Small intestine (tissue), 7 donors: ENCODE data around the gene DDX39B. TPM values are rescaled to one million over a fixed set of nuclear protein-coding genes. Genes with fewer than 3 reads are reported as not detected.
A peak's percentile ranks its signal among the peaks of the same experiment; 100 is the strongest.
"Not testable (repeated sequence)": the region's sequence is repeated elsewhere in the genome, so short reads cannot be mapped to it uniquely, and the experiment has no call there.

Experiments used
- DNase-seq, 2 donors: peaks; one replicate each; pipeline versions ENCODE4 v3.0.0 to v3.0.0-alpha.2; 2013
- FAIRE-seq: peaks from 2 replicates; lab custom pipeline; 2012; peaks lifted over from hg19 to GRCh38; lab: Jason Lieb, UNC
- H3K27ac ChIP-seq, 3 donors: one replicate each; pipeline ENCODE4 v1.5.1; 2013; ENCODE audit warnings: low read length in 2 of 3, mild to moderate bottlenecking in 2 of 3, control low read depth in 1 of 3, inconsistent platforms in 1 of 3, low read depth in 1 of 3, moderate library complexity in 1 of 3
- H3K27me3 ChIP-seq, 3 donors: one replicate each; pipeline ENCODE4 v1.6.1; 2013; ENCODE audit warnings: low read length in 3 of 3, inconsistent platforms in 1 of 3; ENCODE audit not compliant: control insufficient read depth in 3 of 3, insufficient read depth in 3 of 3
- H3K36me3 ChIP-seq, 3 donors: one replicate each; pipeline ENCODE4 v1.6.1; 2013; ENCODE audit warnings: low read length in 3 of 3, inconsistent platforms in 1 of 3, low read depth in 1 of 3, mild to moderate bottlenecking in 1 of 3, moderate library complexity in 1 of 3; ENCODE audit not compliant: control insufficient read depth in 3 of 3, insufficient read depth in 2 of 3
- H3K4me1 ChIP-seq, 3 donors: one replicate each; pipeline ENCODE4 v1.6.1; 2013; ENCODE audit warnings: low read length in 2 of 3, inconsistent platforms in 1 of 3, low read depth in 1 of 3, mild to moderate bottlenecking in 1 of 3, moderate library complexity in 1 of 3; ENCODE audit not compliant: control insufficient read depth in 3 of 3, insufficient read depth in 2 of 3
- H3K4me3 ChIP-seq, 3 donors: one replicate each; pipeline ENCODE4 v1.5.1; 2013; ENCODE audit warnings: low read length in 3 of 3, control low read depth in 1 of 3, inconsistent platforms in 1 of 3, low read depth in 1 of 3, mild to moderate bottlenecking in 1 of 3, moderate library complexity in 1 of 3
- H3K9me3 ChIP-seq, 2 donors: one replicate each; pipeline ENCODE4 v1.6.1; 2013; ENCODE audit warnings: low read depth in 1 of 2, low read length in 1 of 2; ENCODE audit not compliant: control insufficient read depth in 2 of 2, insufficient read depth in 1 of 2
- WGBS, 3 donors: extraction: QIAGEN DNeasy Blood & Tissue Kit; methylation state at CpG; one replicate each; pipeline ENCODE4 v1.1.7; 2013; 5-methylcytosine and 5-hydroxymethylcytosine counted together
- polyA plus RNA-seq, 4 donors: library from polyadenylated mRNA; stranded (reverse) in 3 of 4; unstranded in 1 of 4; fragments of 200-250 nt in 3 of 4; fragments of 120-200 nt in 1 of 4; gene quantifications; one replicate each; pipeline versions ENCODE4 v1.2.1 to v1.2.3, GENCODE V29; 2013
- donor health status: healthy with polysubstance abuse.
- donor health status: control.
- donor health status: control.
- donor health status: Bipolar disorder and iron deficiency.
- donor health status: healthy.

DDX39B gene
- polyA plus RNA-seq, 4 donors = 307 to 440 (median 358) TPM

DNA sequence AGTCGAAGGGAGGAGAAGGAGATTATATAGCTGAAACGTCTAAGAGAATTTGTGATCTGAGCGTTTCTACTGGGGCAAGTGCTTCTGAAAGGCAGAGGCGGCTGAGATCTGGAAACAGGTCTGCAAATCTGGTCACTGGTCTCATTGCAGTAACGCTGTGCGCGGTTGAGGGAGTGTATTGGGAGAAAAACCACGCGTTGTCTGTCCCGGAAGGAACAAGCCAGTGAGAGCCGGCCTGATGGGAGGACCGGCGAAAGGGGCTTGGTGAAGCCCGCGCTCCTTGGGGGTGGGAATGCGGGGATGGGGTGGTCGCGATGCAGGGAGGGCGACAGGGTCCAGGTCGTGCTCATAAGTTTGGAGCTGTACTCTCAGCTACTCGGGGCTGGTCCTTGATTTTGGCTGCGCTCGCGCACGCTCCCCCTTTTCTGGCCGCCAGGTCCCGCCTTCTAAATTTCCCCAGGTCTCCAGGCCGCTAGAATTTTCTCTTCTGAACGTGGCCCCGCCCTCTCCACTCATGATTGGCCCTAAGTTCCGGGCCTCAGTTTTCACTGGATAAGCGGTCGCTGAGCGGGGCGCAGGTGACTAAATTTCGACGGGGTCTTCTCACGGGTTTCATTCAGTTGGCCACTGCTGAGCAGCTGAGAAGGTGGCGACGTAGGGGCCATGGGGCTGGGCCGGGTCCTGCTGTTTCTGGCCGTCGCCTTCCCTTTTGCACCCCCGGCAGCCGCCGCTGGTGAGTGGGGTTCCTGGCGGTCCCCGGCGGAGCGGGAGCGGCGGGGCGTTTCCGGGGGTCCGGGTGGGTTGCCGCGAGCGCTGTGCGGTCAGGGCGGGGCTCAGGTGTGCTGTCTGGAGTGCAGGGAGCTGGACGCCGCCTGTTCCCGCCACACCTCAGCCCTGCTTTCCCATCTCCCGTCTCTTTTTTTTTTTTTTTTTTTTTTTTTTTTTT, 44.0 kb downstream of the DDX39B start, which contains the start of gene MICB:
Gene MICB, plus strand, starts transcription at position 615 of the 946 bp plus-strand sequence. Its CDS starts 49 bp downstream, at position 664.
- 0 to 1% (median 0%) methylated on average over 53 to 64 of the region's 64 CpGs for WGBS, 3 donors
- Histone ChIP-seq H3K27me3 (peaks cover 0 to 68% (median 0%) of the 10 kb centered on the region in 3 donors), H3K9me3 (peaks cover 0 to 3% of the 10 kb centered on the region in 2 donors), H3K36me3 (no peaks in the 10 kb centered on the region), H3K27ac (peak within 1 kb of the TSS in 2 of 3 donors; percentile 53 to 64), H3K4me3 (peak within 1 kb of the TSS; percentile 32 to 62 (median 54)), H3K4me1 (peaks cover 0 to 6% (median 0%) of the 10 kb centered on the region in 3 donors)
- FAIRE-seq (no peak), DNase-seq (peak; percentile 71 to 84)

DNA sequence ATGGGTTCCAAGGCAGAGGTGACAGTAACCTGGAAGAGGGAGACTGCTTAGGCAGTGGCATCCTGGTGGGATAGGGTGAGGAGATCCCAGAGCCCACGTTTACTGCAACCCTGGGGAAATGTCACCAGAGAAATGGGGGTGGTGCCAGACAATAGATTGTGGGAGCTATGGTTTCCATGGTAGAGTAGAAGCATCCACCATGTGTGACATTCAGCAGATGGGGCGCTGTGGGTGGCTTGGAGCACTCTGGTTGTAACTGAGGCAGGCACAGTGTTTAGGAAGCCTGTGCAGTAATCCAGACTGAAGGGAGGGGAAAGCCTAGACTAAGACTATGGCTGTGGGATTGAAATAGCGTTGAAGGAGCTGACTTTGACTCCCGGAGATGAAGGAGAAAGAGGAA, 45.0 kb downstream of the DDX39B start:
- DNase-seq, FAIRE-seq, H3K27ac ChIP-seq, H3K36me3 ChIP-seq, H3K4me1 ChIP-seq, H3K4me3 ChIP-seq, H3K9me3 ChIP-seq: not testable (repeated sequence)
- 37 to 53% (median 45%) methylated on average over 3 to 4 of the region's 4 CpGs for WGBS, 3 donors
- peaks cover 0 to 72% (median 0%) of the 10 kb centered on the region in 3 donors for H3K27me3 ChIP-seq

DNA sequence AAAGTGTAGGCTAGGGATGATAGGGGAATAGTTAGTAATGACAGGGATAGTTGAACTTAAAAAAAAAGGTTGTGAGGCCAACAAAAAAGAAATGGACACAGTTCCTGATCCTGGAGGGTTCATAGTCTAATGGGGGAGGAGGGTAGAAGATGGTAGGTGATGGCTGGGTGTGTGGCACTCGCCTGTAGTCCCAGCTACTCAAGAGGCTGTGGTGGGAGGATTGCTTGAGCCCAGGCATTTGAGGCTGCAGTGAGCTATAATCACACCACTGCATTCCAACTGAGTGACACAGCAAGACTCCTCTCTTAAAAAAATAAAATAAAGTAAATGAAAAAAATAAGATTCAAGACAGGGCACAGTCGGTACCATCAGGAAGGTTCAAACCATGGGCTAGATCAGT, 46.2 kb downstream of the DDX39B start:
- DNase-seq (peak in 1 of 2 donors; percentile 64), FAIRE-seq (no peak)
- peak overlapping the region in 1 of 3 donors; percentile 38 for H3K27ac ChIP-seq
- peaks cover 0 to 3% of the 10 kb centered on the region in 2 donors for H3K9me3 ChIP-seq
- peaks cover 0 to 6% (median 0%) of the 10 kb centered on the region in 3 donors for H3K4me1 ChIP-seq
- 36 to 55% (median 52%) methylated on average over 2 of the region's 2 CpGs for WGBS, 3 donors
- H3K27me3 ChIP-seq = peaks cover 0 to 70% (median 0%) of the 10 kb centered on the region in 3 donors
- H3K36me3 ChIP-seq = no peaks in the 10 kb centered on the region
- no peak overlapping the region for H3K4me3 ChIP-seq

DNA sequence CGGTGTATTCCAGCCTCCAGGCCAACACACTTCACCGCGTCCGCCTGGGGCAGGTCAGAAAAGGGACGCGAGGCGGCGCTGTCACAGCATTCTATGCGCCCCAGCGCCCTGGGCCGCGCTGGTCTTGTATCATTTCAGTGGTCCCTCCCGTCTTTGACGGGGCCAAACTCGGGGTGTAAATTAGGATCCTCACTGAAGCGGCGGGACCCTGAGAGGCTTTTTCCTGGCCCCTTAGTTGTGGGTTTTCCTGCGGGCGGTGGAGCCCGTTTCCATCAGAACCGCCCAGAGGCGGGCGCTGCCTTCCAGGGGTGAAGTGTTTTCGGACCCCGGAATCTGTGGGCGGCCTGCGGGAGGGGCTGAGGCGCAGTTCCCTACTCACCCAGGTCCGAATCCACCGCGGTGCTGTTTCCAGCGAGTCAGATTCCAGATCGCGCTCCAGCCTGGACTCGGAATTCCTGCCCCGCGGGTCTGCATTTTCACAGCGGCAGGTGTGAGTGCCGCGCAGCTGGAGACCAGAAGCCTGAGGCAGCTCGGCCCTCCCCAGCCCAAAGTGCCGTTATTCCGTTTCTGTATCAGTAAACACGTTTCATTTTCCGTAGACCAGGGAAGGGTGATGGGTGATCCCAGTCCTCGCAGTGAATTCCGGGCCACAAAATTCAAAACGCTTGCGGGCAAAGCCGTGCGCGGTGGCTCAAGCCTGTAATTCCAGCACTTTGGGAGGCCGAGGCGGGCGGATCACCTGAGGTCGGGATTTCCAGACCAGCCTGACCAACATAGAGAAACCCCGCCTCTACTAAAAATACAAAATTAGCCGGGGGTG, 47.7 kb downstream of the DDX39B start:
- peaks cover 0 to 11% (median 0%) of the 10 kb centered on the region in 3 donors for H3K4me1 ChIP-seq
- FAIRE-seq = no peak

DNA sequence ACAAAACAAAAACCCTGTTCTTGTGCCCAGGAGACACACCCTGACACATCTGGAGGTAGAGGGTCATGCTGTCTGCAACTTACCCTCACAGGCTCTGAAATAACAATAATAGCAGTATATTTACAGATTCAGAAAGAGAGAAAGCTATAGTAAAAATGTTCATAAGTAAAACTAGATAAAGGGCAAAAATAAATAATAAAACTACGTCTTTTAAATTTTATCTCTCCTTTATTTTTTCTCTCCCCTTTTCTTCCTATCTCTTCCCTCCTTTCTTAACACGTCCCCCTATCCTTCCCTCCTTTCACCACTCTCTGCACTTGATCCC, 48.3 kb downstream of the DDX39B start:
- not testable (repeated sequence) for DNase-seq, H3K9me3 ChIP-seq, H3K36me3 ChIP-seq, FAIRE-seq
- Histone ChIP-seq H3K4me1 (peaks cover 0 to 11% (median 0%) of the 10 kb centered on the region in 3 donors), H3K27me3 (peaks cover 0 to 57% (median 0%) of the 10 kb centered on the region in 3 donors), H3K27ac (peak overlapping the region in 1 of 3 donors; percentile 65), H3K4me3 (peak overlapping the region in 1 of 3 donors; percentile 64)
- WGBS, 3 donors = 0 to 2% (median 0%) methylated on average over 2 of the region's 2 CpGs

More for the DNA sequence above, 47.7 kb downstream of the DDX39B start:
- DNase-seq = peak; percentile 84 to 89
- Histone ChIP-seq H3K9me3 (peaks cover 0 to 3% of the 10 kb centered on the region in 2 donors), H3K4me3 (peak overlapping the region; percentile 46 to 64 (median 57)), H3K36me3 (no peaks in the 10 kb centered on the region), H3K27me3 (peaks cover 0 to 63% (median 0%) of the 10 kb centered on the region in 3 donors), H3K27ac (peak overlapping the region in 2 of 3 donors; percentile 65 to 88)
- 0 to 1% (median 1%) methylated on average over 57 to 58 of the region's 58 CpGs for WGBS, 3 donors

DNA sequence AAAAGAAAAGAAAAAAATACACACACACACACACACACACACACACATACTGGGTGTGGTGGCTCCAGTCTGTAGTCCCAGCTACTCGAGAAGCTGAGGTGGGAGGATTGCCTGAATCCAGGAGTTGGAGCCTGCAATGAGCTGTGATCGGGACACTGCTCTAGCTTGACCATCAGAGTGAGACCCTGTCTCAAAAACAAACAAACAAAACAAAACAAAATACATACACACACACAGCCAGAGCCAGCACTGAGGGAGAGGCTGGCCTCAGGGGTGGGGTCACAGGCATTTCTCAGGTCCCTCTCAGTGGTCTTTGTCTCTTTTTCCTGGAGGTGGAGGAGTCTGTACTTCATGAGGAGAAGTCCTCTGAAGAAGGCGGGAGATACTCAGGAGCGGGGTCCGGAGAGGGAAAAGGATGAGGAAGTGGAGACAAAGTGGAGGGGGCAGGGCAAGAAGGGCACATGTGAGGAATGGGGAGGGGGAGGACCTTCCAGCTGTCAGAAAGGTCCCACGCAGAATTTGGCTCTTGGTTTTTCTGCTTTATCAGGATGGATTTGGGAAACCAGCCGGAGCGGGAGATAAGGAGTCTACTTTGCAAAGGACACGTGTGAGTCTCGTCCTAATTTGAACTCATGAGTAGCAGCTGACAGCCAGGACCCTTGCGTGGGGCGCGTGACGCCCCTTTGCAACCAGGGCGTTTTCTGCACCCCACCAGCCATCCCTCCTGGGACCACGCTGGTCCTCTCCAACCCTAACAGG, 51.5 kb downstream of the DDX39B start:
- 52 to 73% (median 66%) methylated on average over 16 of the region's 16 CpGs for WGBS, 3 donors
- Histone ChIP-seq H3K4me1 (peaks cover 0 to 11% (median 0%) of the 10 kb centered on the region in 3 donors), H3K27ac (no peak overlapping the region), H3K36me3 (no peaks in the 10 kb centered on the region), H3K4me3 (no peak overlapping the region), H3K9me3 (no peaks in the 10 kb centered on the region), H3K27me3 (peaks cover 0 to 32% (median 0%) of the 10 kb centered on the region in 3 donors)
- FAIRE-seq (no peak), DNase-seq (no peak)

DNA sequence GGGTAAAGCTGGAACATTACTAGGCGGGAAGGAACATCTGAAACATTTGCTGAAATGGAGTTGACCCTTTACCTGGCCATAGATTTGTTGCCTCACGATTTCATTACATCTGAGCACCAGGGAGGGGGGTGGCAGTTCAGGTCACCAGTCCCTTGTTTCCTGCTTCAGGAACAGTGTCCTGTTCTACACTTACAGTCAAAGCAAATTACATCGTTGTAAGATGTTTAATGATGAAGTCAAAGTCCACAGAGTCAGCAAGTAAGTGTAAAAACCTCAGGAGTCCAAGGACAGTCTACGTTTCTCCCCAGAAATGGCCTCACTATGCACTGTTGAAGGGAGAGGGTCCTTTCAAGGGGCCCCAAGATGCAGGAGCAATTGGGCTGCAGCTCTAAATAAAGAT, 52.7 kb downstream of the DDX39B start:
- WGBS, 3 donors = 12 to 60% (median 43%) methylated on average over 4 of the region's 4 CpGs
- DNase-seq = peak; percentile 77 to 91
- peak overlapping the region in 2 of 3 donors; percentile 41 for H3K27ac ChIP-seq
- no peak for FAIRE-seq
- H3K4me1 ChIP-seq = peaks cover 0 to 8% (median 0%) of the 10 kb centered on the region in 3 donors
- no peaks in the 10 kb centered on the region for H3K9me3 ChIP-seq
- no peak overlapping the region for H3K4me3 ChIP-seq
- H3K36me3 ChIP-seq = no peaks in the 10 kb centered on the region
- H3K27me3 ChIP-seq = peaks cover 0 to 21% (median 0%) of the 10 kb centered on the region in 3 donors
